Right lobe of liver (tissue), 4 donors: ENCODE data around the gene OR1M1.

ENCODE experiments used
- CTCF ChIP-seq, 4 donors: fragments of 200-600 bp in 3 of 4; fragments of 450-650 bp in 1 of 4; IDR thresholded peaks; one replicate each; pipeline versions ENCODE4 v1.5.1 to v1.8.0; 2016 to 2022; ENCODE audit warnings: antibody characterized with exemption in 4 of 4, mild to moderate bottlenecking in 2 of 4
- POLR2A ChIP-seq: fragments of 450-650 bp; IDR thresholded peaks from one replicate; pipeline ENCODE4 v1.6.1; 2017; ENCODE audit warnings: antibody characterized with exemption, mild to moderate bottlenecking
- donor health status: DM: no; HTN: no; CAD: no.
- donor health status: DM: no; HTN: no; CAD: no.
- donor health status: DM: no; HTN: yes; CAD: no.

- TF ChIP-seq CTCF (IDR thresholded peaks at IDR 0.05): no peak
- no peak for TF ChIP-seq POLR2A
Observed at GRCh38 chr19:9041023-9041422, 45.8 kb upstream of the OR1M1 start.
